Immature natural killer cell (primary cell): ENCODE measurements around the gene PARVA. TPM values are rescaled to one million over a fixed set of nuclear protein-coding genes. Genes with fewer than 3 reads are reported as not detected.

Experiments used
- DNase-seq, 3 donors: peaks; one replicate each; pipeline ENCODE4 v3.0.0; 2022; ENCODE audit warnings: mixed read lengths in 1 of 3
- H3K27ac Mint-ChIP-seq, 6 donors: one replicate each; pipeline ENCODE4 v1.8.0; 2020; ENCODE audit warnings: mixed read lengths in 6 of 6, mild to moderate bottlenecking in 5 of 6, inconsistent platforms in 4 of 6, moderate library complexity in 3 of 6
- H3K27me3 Mint-ChIP-seq, 3 donors: one replicate each; pipeline ENCODE4 v1.8.0; 2020 to 2021; ENCODE audit warnings: low read depth in 3 of 3, mild to moderate bottlenecking in 3 of 3, mixed read lengths in 3 of 3, moderate library complexity in 3 of 3, inconsistent platforms in 1 of 3
- H3K36me3 Mint-ChIP-seq, 3 donors: one replicate each; pipeline ENCODE4 v1.8.0; 2020; ENCODE audit warnings: mixed read lengths in 3 of 3, inconsistent platforms in 2 of 3, mild to moderate bottlenecking in 2 of 3
- H3K4me1 Mint-ChIP-seq, 2 donors: one replicate each; pipeline ENCODE4 v1.8.0; 2020; ENCODE audit warnings: inconsistent platforms in 2 of 2, mild to moderate bottlenecking in 2 of 2, mixed read lengths in 2 of 2, moderate library complexity in 1 of 2
- H3K4me3 Mint-ChIP-seq, 5 donors: one replicate each; pipeline ENCODE4 v1.8.0; 2020; ENCODE audit warnings: mild to moderate bottlenecking in 5 of 5, mixed read lengths in 5 of 5, inconsistent platforms in 3 of 5, moderate library complexity in 3 of 5
- H3K9me3 Mint-ChIP-seq, 6 donors: one replicate each; pipeline ENCODE4 v1.8.0; 2020; ENCODE audit warnings: mild to moderate bottlenecking in 6 of 6, mixed read lengths in 6 of 6, inconsistent platforms in 4 of 6, moderate library complexity in 3 of 6
- polyA plus RNA-seq, 3 donors: library from polyadenylated mRNA; unstranded; fragments of 300-500 nt; fragmentation: Illumina TruSeq; gene quantifications; one replicate each; pipeline ENCODE4 v1.2.3, GENCODE V29; 2021

The PARVA gene
- polyA plus RNA-seq, 3 donors from 2014 or later, result not detected

DNA sequence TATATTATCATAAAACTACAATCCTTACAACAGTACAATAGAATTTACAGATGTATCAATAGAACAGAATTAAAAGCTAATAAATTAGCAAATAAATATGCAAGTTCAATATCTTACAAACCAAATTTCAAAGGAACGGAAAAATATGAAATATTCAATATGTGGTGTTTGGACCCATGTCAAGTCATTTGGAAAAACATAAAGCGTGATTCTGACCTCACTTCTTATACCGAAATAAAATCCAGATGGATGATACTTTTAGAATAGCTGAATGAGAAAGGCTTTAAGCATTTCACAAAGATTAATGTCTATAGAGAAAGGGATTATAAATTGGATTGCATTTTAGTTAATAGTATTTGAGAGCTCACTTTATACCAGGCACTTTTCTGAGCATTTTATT lies 204.0 kb downstream of the PARVA start:
- Mint-ChIP-seq H3K9me3 (peaks cover 0 to 6% (median 0%) of the 10 kb centered on the region in 6 donors), H3K4me1 (no peaks in the 10 kb centered on the region), H3K4me3 (no peak overlapping the region), H3K27me3 (peaks cover 0 to 10% (median 5%) of the 10 kb centered on the region in 3 donors), H3K36me3 (no peaks in the 10 kb centered on the region), H3K27ac (no peak overlapping the region)
- DNase-seq, result no peak

DNA sequence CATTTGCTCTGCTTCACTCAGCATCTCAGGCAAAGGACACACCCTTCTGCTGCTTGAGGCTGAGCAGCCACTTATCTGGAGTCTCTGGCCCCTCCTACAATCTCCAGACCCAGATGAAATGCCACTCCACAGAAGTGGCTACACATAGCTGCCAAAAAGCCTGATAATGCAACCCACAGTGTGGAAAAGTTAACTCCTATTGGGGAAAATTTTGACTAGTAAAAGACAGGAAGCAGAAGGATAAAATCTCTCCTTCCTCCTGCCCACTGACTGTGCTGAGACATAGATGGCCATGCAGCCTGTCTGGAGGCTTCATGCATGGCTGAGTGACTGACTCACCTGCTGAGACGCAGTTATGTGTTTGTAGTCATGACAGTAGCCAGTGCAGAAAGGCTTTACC lies 204.6 kb downstream of the PARVA start:
- peaks cover 0 to 6% (median 0%) of the 10 kb centered on the region in 6 donors for H3K9me3 Mint-ChIP-seq
- no peak overlapping the region for H3K4me3 Mint-ChIP-seq
- no peaks in the 10 kb centered on the region for H3K4me1 Mint-ChIP-seq

More for the DNA sequence above, 204.6 kb downstream of the PARVA start:
- DNase-seq, result no peak
- Mint-ChIP-seq H3K27me3 (peaks cover 0 to 8% (median 5%) of the 10 kb centered on the region in 3 donors), H3K27ac (no peak overlapping the region), H3K36me3 (no peaks in the 10 kb centered on the region)
